ENCODE data around the gene FBXW11. TPM values are rescaled to one million over a fixed set of nuclear protein-coding genes. Genes with fewer than 3 reads are reported as not detected.

Gene FBXW11
- 10 to 100 TPM; 40.6 to 72.1 (median 64.5) TPM for total RNA-seq
- polyA plus RNA-seq: 10 to 100 TPM in 1 of 3 donors, 1 to 10 TPM in 2; 7.5 to 14.5 (median 8.3) TPM
- long read RNA-seq, donor 1, full-length matches to known transcripts: 7 of 7 reads
- long read RNA-seq, donor 1, partial matches to known transcripts: 0 of 7 reads
- long read RNA-seq, donor 1, other reads (novel, unspliced or antisense): 0 of 7 reads
- long read RNA-seq, donor 2, full-length matches to known transcripts: 3 of 3 reads
- long read RNA-seq, donor 2, partial matches to known transcripts: 0 of 3 reads
- long read RNA-seq, donor 2, other reads (novel, unspliced or antisense): 0 of 3 reads

DNA sequence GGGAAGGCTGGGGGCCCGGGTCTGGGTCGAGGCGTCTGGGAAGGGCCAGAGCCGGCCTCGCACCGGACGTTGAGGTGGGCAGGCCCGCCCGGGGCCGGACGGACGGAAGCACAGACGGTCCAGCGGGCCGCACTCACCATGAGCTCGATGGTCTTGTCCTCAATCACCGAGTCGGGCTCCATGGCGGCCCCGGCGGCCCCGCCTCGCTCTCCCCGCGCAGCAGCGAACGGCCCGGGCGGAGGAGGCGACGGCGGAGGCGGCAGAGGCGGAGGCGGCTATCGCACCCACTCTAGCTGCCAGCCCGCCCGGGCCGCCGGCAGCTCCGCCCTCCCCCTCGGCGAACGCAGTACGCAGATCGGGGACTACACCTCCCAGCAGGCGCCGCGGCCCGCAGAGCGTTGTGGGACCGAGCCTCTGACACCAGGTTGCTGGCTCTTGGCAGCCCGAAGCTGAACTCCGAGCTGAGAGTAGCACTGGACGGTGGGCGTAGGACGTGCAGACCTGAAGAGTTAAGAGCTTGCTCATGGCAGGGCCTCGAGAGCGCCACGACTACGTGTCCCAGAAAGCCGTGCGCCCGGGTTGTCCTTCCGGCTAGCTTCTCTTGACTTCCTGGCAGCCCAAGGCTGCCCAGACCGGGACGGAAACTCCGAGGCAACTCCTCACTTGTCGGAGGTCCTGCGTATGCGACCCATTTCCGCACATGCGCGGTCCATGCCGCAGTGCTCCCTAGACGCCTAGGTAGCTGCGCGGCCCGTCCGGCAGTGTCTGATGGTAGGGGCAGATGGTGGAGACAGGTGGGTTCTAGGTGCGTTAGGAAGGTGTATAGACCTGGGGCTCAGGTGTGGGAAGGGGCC is at the start of gene FBXW11:
TSS of gene FBXW11 (minus strand) at position 318 of the 854 bp plus-strand sequence. CDS start at position 182, 136 bp downstream.
- Histone ChIP-seq H3K27me3 (replicated peaks in 1 of 7) (no peaks in the 10 kb centered on the region), H3K4me3 (peak within 1 kb of the TSS; percentile 72 to 98 (median 88)), H3K9me3 (no peaks in the 10 kb centered on the region), H3K27ac (peak within 1 kb of the TSS; percentile 92 to 100 (median 98)), H3K36me3 (no peaks in the 10 kb centered on the region), H3K4me1 (peaks cover 27 to 57% (median 50%) of the 10 kb centered on the region in 6 donors)
- intact Hi-C loops (cut with DNase I; ENCODE audit: low total_unique reads): loop anchor here (10.0 kb wide), 1 partner anchor 92 kb away; no protein-coding TSS in a partner anchor
- peak; percentile 99 for DNase-seq
- WGBS, 5 donors: 0 to 1% (median 0%) methylated on average over 20 to 81 of the region's 81 CpGs
- TF ChIP-seq POLR2A (IDR thresholded peaks at IDR 0.05): peak; percentile 42 to 93 (median 54)
- peak in 2 of 11 experiments; percentile 9 to 26 for TF ChIP-seq CTCF (IDR thresholded peaks at IDR 0.05 in 8 of 11, conservative IDR thresholded peaks at IDR 0.05 in 3 of 11)
- peak; percentile 97 to 99 (median 98) for TF ChIP-seq POLR2AphosphoS5 (IDR thresholded peaks at IDR 0.05)

DNA sequence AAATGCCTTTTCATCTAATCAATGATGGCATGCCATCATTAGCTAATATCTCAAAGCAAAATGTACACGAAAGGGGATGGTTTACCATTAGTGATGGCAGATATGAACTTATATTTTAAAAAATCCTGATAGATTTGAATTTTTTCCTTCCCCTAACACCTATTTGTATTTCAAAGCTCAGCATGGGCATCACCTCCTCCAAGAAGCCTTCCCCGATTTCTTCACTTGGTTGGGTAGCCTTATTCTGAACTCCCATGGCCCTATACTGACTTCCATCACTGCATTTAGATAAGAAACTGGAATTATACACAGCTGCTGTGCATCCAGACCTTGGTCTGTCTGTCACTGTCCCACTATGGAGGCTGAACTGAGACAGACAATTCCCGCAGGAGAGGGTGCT is 49.6 kb upstream of the FBXW11 start:
- H3K27me3 ChIP-seq (replicated peaks in 1 of 7): no peaks in the 10 kb centered on the region
- H3K4me1 ChIP-seq: peaks cover 0 to 13% (median 0%) of the 10 kb centered on the region in 6 donors
- DNase-seq: no peak
- no peak for TF ChIP-seq CTCF (IDR thresholded peaks at IDR 0.05 in 8 of 11, conservative IDR thresholded peaks at IDR 0.05 in 3 of 11)
- no peak for TF ChIP-seq POLR2A (IDR thresholded peaks at IDR 0.05)
- TF ChIP-seq POLR2AphosphoS5 (IDR thresholded peaks at IDR 0.05): no peak
- intact Hi-C loops (cut with DNase I; ENCODE audit: low total_unique reads): no loop called here
- H3K36me3 ChIP-seq: peaks cover 7 to 100% (median 94%) of the 10 kb centered on the region in 6 donors
- no peaks in the 10 kb centered on the region for H3K9me3 ChIP-seq
- no peak overlapping the region for H3K27ac ChIP-seq
- WGBS, 5 donors: 93 to 100% (median 97%) methylated on average over 3 of the region's 3 CpGs
- H3K4me3 ChIP-seq: no peak overlapping the region

- Histone ChIP-seq H3K36me3 (peaks cover 7 to 100% (median 94%) of the 10 kb centered on the region in 6 donors), H3K27ac (no peak overlapping the region), H3K27me3 (replicated peaks in 1 of 7) (no peaks in the 10 kb centered on the region), H3K4me3 (no peak overlapping the region), H3K4me1 (peaks cover 0 to 13% (median 0%) of the 10 kb centered on the region in 6 donors), H3K9me3 (no peaks in the 10 kb centered on the region)
- intact Hi-C loops (cut with DNase I; ENCODE audit: low total_unique reads): no loop called here
- no peak for DNase-seq
- TF ChIP-seq POLR2AphosphoS5 (IDR thresholded peaks at IDR 0.05) (peak in 2 of 3 donors; percentile 19 to 62), CTCF (IDR thresholded peaks at IDR 0.05 in 8 of 11, conservative IDR thresholded peaks at IDR 0.05 in 3 of 11) (no peak)
- 93 to 96% (median 95%) methylated on average over 19 of the region's 19 CpGs for WGBS, 5 donors
Measured at GRCh38 chr5:172055421-172055820, 49.0 kb upstream of the FBXW11 start.

Measured in spleen (tissue), 13 donors.